GM21381 (cell line): ENCODE measurements around the gene SPATA7.

ENCODE experiments used
- ATAC-seq: cut with Tn5 transposase; IDR thresholded peaks from one replicate; pipeline ENCODE4 v1.9.1; 2021; ENCODE audit warnings: mild to moderate bottlenecking, moderate library complexity; ENCODE audit not compliant: unreplicated experiment

The SPATA7 gene

GRCh38 chr14:88411039-88411438, 25.6 kb downstream of the SPATA7 start:
- no peak for ATAC-seq

GRCh38 chr14:88417594-88417993, 32.1 kb downstream of the SPATA7 start:
- no peak for ATAC-seq

- ATAC-seq: no peak
Observed at GRCh38 chr14:88420187-88420586, 34.7 kb downstream of the SPATA7 start.

GRCh38 chr14:88421286-88421685, 35.8 kb downstream of the SPATA7 start:
- ATAC-seq: no peak

GRCh38 chr14:88422047-88422446, 36.6 kb downstream of the SPATA7 start:
- ATAC-seq: no peak

GRCh38 chr14:88422919-88423650, 37.6 kb downstream of the SPATA7 start:
- no peak for ATAC-seq

GRCh38 chr14:88424573-88424972, 39.1 kb downstream of the SPATA7 start:
- no peak for ATAC-seq

GRCh38 chr14:88426271-88426670, 40.8 kb downstream of the SPATA7 start:
- no peak for ATAC-seq

- no peak for ATAC-seq
Observed at GRCh38 chr14:88430976-88431375, 45.5 kb downstream of the SPATA7 start.

GRCh38 chr14:88437658-88438057, 52.2 kb downstream of the SPATA7 start:
- ATAC-seq: no peak

GRCh38 chr14:88439088-88439487, 53.6 kb downstream of the SPATA7 start:
- ATAC-seq: no peak

- no peak for ATAC-seq
Observed at GRCh38 chr14:88452231-88452630, 66.8 kb downstream of the SPATA7 start.

GRCh38 chr14:88454886-88455285, 69.4 kb downstream of the SPATA7 start:
- ATAC-seq: no peak

- no peak for ATAC-seq
Observed at GRCh38 chr14:88463318-88463717, 77.9 kb downstream of the SPATA7 start.

- no peak for ATAC-seq
Observed at GRCh38 chr14:88468406-88468805, 82.9 kb downstream of the SPATA7 start.

GRCh38 chr14:88470542-88471440, 85.3 kb downstream of the SPATA7 start:
- ATAC-seq: no peak

GRCh38 chr14:88473791-88474190, 88.3 kb downstream of the SPATA7 start:
- ATAC-seq: no peak

- ATAC-seq: no peak
Observed at GRCh38 chr14:88476214-88476774, 90.8 kb downstream of the SPATA7 start.

- no peak for ATAC-seq
Observed at GRCh38 chr14:88476825-88477224, 91.4 kb downstream of the SPATA7 start.

- ATAC-seq: no peak
Observed at GRCh38 chr14:88477513-88478250, 92.2 kb downstream of the SPATA7 start.

- no peak for ATAC-seq
Observed at GRCh38 chr14:88478931-88479330, 93.5 kb downstream of the SPATA7 start.
